Esophagus squamous epithelium (tissue), 4 donors: ENCODE measurements around the gene TMSB15A.

ENCODE experiments used
- CTCF ChIP-seq, 6 experiments: fragments of 450-650 bp in 4 of 6; fragments of 200-600 bp in 2 of 6; sonication (generic) in 2 of 6; IDR thresholded peaks; one replicate each; pipeline ENCODE4 v1.5.1; 2016 to 2019; ENCODE audit warnings: antibody characterized with exemption in 6 of 6, mild to moderate bottlenecking in 4 of 6, moderate library complexity in 4 of 6
- POLR2A ChIP-seq, 4 donors: fragments of 450-650 bp; IDR thresholded peaks; one replicate each; pipeline ENCODE4 v1.6.1; 2017; ENCODE audit warnings: antibody characterized with exemption in 4 of 4, mild to moderate bottlenecking in 4 of 4, moderate library complexity in 3 of 4

- TF ChIP-seq CTCF (IDR thresholded peaks at IDR 0.05): no peak
- TF ChIP-seq POLR2A (IDR thresholded peaks at IDR 0.05): no peak
Measured at GRCh38 chrX:102558607-102559006, 42.1 kb upstream of the TMSB15A start.
